Kidney (tissue), 14 donors: ENCODE data around the gene PACSIN1. TPM values are rescaled to one million over a fixed set of nuclear protein-coding genes. Genes with fewer than 3 reads are reported as not detected.

ENCODE experiments used
- DNase-seq, 5 donors: peaks; one replicate each; pipeline ENCODE4 v3.0.0-alpha.2; 2013 to 2020
- FAIRE-seq: peaks from 2 replicates; lab custom pipeline; 2012; peaks lifted over from hg19 to GRCh38; lab: Jason Lieb, UNC
- H3K27ac ChIP-seq, 2 donors: one replicate each; pipeline ENCODE4 v1.7.0; 2013; ENCODE audit warnings: low read depth in 2 of 2, low read length in 2 of 2, inconsistent platforms in 1 of 2
- H3K27me3 ChIP-seq: one replicate; pipeline ENCODE4 v1.7.1; 2013; ENCODE audit warnings: low read length, inconsistent platforms; ENCODE audit not compliant: control insufficient read depth, insufficient read depth
- H3K36me3 ChIP-seq, 3 donors: one replicate each; pipeline versions ENCODE4 v1.7.0 to v1.7.1; 2013; ENCODE audit warnings: low read length in 3 of 3, control low read depth in 1 of 3, inconsistent platforms in 1 of 3; ENCODE audit not compliant: insufficient read depth in 3 of 3, control insufficient read depth in 2 of 3
- H3K4me1 ChIP-seq, 3 donors: one replicate each; pipeline versions ENCODE4 v1.7.0 to v1.7.1; 2013; ENCODE audit warnings: low read length in 3 of 3, inconsistent platforms in 1 of 3, low read depth in 1 of 3; ENCODE audit not compliant: control insufficient read depth in 2 of 3, insufficient read depth in 2 of 3
- H3K4me3 ChIP-seq, 3 donors: one replicate each; pipeline versions ENCODE4 v1.7.0 to v1.8.1; 2013; ENCODE audit warnings: low read length in 3 of 3, control low read depth in 1 of 3, inconsistent platforms in 1 of 3
- H3K9ac ChIP-seq, 3 donors: one replicate each; pipeline versions ENCODE4 v1.7.0 to v1.7.1; 2013; ENCODE audit warnings: low read length in 3 of 3, control low read depth in 1 of 3, inconsistent platforms in 1 of 3
- H3K9me3 ChIP-seq, 3 donors: one replicate each; pipeline versions ENCODE4 v1.7.0 to v1.7.1; 2013; ENCODE audit warnings: low read length in 3 of 3, control low read depth in 1 of 3, inconsistent platforms in 1 of 3; ENCODE audit not compliant: control insufficient read depth in 2 of 3, insufficient read depth in 1 of 3
- CTCF ChIP-seq: IDR thresholded peaks from 3 replicates; pipeline ENCODE4 v1.5.1; 2012; ENCODE audit warnings: mild to moderate bottlenecking, moderate library complexity, borderline replicate concordance; ENCODE audit not compliant: insufficient read depth; ENCODE audit errors: extremely low read depth
- intact Hi-C: fragments of 100-400 bp; cut with DNase I; formaldehyde crosslinking; loops from one replicate; pipeline ENCODE4 v1.11.1; 2022
- polyA plus RNA-seq: library from polyadenylated mRNA; stranded (reverse); fragments of 350-450 nt; fragmentation: Illumina TruSeq; extraction: RNeasy Lipid Tissue Mini Kit (QIAGEN cat#74804); gene quantifications from one replicate; pipeline ENCODE4 v1.2.3, GENCODE V29; 2014; ENCODE audit warnings: low read depth, low replicate concordance; ENCODE audit not compliant: insufficient read depth
- total RNA-seq: library from RNA; stranded (reverse); fragmentation: NEBNext Ultra II Directional; extraction: Animal tissue kit (Norgen Biotek cat#: 25700); gene quantifications from one replicate; pipeline ENCODE4 v1.2.1, GENCODE V29; 2021
- donor health status: control.
- donor health status: control.
- donor health status: control.
- donor health status: control.
- donor health status: control.
- donor health status: DM: yes; HTN: yes; CAD: no.
- donor health status: Normal renal cell carcinoma (clear cell type).

Gene PACSIN1
- total and polyA plus RNA-seq, 2 donors from 2014 or later = 1.7 to 4.1 TPM

GRCh38 chr6:34578445-34579262 is 112.8 kb downstream of the PACSIN1 start:
- no peak overlapping the region for H3K27ac ChIP-seq
- no peaks in the 10 kb centered on the region for H3K27me3 ChIP-seq
- intact Hi-C loops = no loop called here
- DNase-seq = no peak
- TF ChIP-seq CTCF = no peak
- H3K9me3 ChIP-seq = no peaks in the 10 kb centered on the region
- no peak overlapping the region for H3K9ac ChIP-seq
- FAIRE-seq = no peak
- H3K4me3 ChIP-seq = no peak overlapping the region
- H3K4me1 ChIP-seq = no peaks in the 10 kb centered on the region
- H3K36me3 ChIP-seq = no peaks in the 10 kb centered on the region

GRCh38 chr6:34580707-34581560 is 115.1 kb downstream of the PACSIN1 start:
- Histone ChIP-seq H3K27ac (no peak overlapping the region), H3K9ac (no peak overlapping the region), H3K36me3 (no peaks in the 10 kb centered on the region), H3K27me3 (no peaks in the 10 kb centered on the region), H3K9me3 (no peaks in the 10 kb centered on the region), H3K4me3 (peak overlapping the region in 1 of 3 donors; percentile 2), H3K4me1 (no peaks in the 10 kb centered on the region)
- FAIRE-seq (no peak), DNase-seq (peak in 4 of 5 donors; percentile 78 to 96 (median 84))
- TF ChIP-seq CTCF = no peak
- intact Hi-C loops = no loop called here

DNA sequence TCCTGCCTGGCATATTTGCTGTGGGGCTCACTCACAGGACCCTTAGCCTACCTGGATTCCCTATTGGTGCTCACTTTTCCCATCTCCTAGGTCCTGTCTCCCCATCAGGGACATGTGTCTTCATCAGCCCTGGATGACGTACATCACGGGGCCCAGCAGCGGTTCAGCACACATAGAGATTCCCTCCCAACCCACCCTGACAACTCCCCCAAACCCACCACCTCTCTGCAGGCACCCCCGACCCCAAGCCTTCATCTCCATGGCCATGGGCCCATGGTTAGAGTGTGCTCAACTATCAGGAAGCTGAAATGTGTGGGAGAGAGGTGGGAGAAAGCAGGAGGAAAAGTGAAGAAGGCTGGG is 115.7 kb downstream of the PACSIN1 start:
- no peak overlapping the region for H3K27ac ChIP-seq
- no peaks in the 10 kb centered on the region for H3K36me3 ChIP-seq
- no peak overlapping the region for H3K9ac ChIP-seq
- no peaks in the 10 kb centered on the region for H3K27me3 ChIP-seq
- no peak for FAIRE-seq
- no peak for TF ChIP-seq CTCF
- H3K9me3 ChIP-seq = no peaks in the 10 kb centered on the region
- intact Hi-C loops = no loop called here
- no peaks in the 10 kb centered on the region for H3K4me1 ChIP-seq
- H3K4me3 ChIP-seq = no peak overlapping the region
- DNase-seq = no peak
